ENCODE data around the gene SFPQ. TPM values are rescaled to one million over a fixed set of nuclear protein-coding genes. Genes with fewer than 3 reads are reported as not detected.

The SFPQ gene
- total RNA-seq, 2 donors from 2014 or later = 178 to 311 TPM

DNA sequence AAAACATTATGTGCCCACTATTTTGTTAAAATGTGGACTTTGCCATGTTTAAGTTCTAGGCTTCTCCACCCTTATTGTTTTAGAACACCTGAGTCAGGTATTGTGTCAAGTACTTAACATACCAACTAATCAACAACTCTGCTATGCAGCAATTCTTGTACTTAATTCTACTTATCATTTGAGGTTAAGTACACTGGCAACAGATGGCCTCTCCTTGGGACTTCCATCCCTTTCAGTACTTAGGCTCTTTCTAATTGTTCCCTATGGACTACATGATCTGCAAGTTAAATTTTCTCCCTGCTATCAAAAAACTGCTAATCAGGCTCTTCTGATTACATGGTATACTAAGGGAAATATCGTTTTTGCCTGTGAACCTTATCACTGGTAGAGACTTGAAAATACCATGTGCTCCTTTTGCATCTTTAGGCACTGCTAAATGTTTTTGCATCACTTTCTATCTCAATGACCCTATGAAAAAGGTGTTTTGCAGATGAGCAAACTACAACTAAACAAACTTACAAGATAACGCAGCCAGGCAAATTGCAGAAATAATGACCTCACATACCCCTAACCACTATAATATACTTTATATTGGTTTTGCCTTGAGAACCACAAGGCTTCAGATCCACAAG, 18.9 kb downstream of the SFPQ start:
- no peaks in the 10 kb centered on the region for H3K27me3 ChIP-seq (replicated peaks; ENCODE audit: insufficient read depth)
- H3K27ac ChIP-seq = no peak overlapping the region
- 78% methylated on average over 2 of the region's 2 CpGs for WGBS
- intact Hi-C loops (cut with DNase I) = no loop called here
- no peaks in the 10 kb centered on the region for H3K4me1 ChIP-seq (replicated peaks)
- TF ChIP-seq POLR2A (IDR thresholded peaks at IDR 0.05) = no peak
- TF ChIP-seq, protein P1, sequence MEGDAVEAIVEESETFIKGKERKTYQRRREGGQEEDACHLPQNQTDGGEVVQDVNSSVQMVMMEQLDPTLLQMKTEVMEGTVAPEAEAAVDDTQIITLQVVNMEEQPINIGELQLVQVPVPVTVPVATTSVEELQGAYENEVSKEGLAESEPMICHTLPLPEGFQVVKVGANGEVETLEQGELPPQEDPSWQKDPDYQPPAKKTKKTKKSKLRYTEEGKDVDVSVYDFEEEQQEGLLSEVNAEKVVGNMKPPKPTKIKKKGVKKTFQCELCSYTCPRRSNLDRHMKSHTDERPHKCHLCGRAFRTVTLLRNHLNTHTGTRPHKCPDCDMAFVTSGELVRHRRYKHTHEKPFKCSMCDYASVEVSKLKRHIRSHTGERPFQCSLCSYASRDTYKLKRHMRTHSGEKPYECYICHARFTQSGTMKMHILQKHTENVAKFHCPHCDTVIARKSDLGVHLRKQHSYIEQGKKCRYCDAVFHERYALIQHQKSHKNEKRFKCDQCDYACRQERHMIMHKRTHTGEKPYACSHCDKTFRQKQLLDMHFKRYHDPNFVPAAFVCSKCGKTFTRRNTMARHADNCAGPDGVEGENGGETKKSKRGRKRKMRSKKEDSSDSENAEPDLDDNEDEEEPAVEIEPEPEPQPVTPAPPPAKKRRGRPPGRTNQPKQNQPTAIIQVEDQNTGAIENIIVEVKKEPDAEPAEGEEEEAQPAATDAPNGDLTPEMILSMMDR (IDR thresholded peaks at IDR 0.05) = no peak
- no peak for TF ChIP-seq POLR2AphosphoS5 (IDR thresholded peaks at IDR 0.05)
- H3K9me3 ChIP-seq = no peaks in the 10 kb centered on the region
- DNase-seq (ENCODE audit: low spot score) = no peak
- H3K36me3 ChIP-seq = peaks cover 3 to 11% of the 10 kb centered on the region in 2 donors
- no peak overlapping the region for H3K4me3 ChIP-seq

DNA sequence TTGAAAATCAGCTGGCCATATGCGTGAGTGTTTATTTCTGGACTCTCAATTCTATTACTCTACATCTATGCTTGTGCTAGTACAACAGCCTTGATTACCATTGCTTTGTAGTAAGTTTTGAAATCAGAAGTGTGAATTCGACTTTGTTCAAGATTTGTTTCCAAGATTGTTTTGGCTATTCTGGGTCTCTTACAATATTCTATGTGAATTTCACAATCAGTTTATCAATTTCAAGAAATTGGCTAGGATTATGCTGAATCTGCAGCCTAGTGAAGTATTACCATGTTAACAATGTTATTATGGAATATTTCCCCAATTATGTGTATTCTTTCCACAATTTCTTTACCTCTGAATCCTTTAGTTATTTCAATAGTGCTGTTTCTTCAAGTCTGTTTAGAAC, 19.5 kb downstream of the SFPQ start:
- no peak for DNase-seq (ENCODE audit: low spot score)
- H3K9me3 ChIP-seq = no peaks in the 10 kb centered on the region
- WGBS = 81% methylated on average over 2 of the region's 2 CpGs
- H3K27ac ChIP-seq = no peak overlapping the region
- no peaks in the 10 kb centered on the region for H3K4me1 ChIP-seq (replicated peaks)
- TF ChIP-seq, protein P1 (IDR thresholded peaks at IDR 0.05) = no peak
- TF ChIP-seq POLR2A (IDR thresholded peaks at IDR 0.05) (no peak), POLR2AphosphoS5 (IDR thresholded peaks at IDR 0.05) (no peak)
- H3K27me3 ChIP-seq (replicated peaks; ENCODE audit: insufficient read depth) = no peaks in the 10 kb centered on the region
- intact Hi-C loops (cut with DNase I) = no loop called here
- H3K4me3 ChIP-seq = no peak overlapping the region
- H3K36me3 ChIP-seq = peaks cover 3 to 11% of the 10 kb centered on the region in 2 donors

DNA sequence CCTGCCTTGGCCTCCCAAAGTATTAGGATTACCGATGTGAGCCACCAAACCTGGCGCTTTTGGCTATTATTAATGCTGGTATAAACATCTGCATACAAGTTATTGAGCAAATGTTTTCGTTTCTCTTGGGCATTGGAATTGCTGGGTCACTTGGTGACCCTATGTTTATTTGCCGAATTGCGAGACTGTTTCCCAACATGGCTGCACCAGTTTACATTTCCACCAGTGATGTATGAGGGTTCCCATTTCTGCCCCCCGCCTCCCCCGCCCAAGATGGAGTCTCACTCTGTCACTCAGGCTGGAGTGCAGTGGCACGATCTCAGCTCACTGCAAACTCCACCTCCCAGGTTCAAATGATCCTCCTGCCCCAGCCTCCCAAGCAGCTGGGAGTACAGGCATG, 20.9 kb downstream of the SFPQ start:
- 84% methylated on average over 8 of the region's 8 CpGs for WGBS
- H3K9me3 ChIP-seq = no peaks in the 10 kb centered on the region
- no peak for DNase-seq (ENCODE audit: low spot score)
- H3K27me3 ChIP-seq (replicated peaks; ENCODE audit: insufficient read depth) = no peaks in the 10 kb centered on the region
- no peak overlapping the region for H3K27ac ChIP-seq
- no peak for TF ChIP-seq POLR2A (IDR thresholded peaks at IDR 0.05)
- TF ChIP-seq, protein P1 (IDR thresholded peaks at IDR 0.05) = no peak
- TF ChIP-seq POLR2AphosphoS5 (IDR thresholded peaks at IDR 0.05) = no peak
- intact Hi-C loops (cut with DNase I) = no loop called here
- no peaks in the 10 kb centered on the region for H3K4me1 ChIP-seq (replicated peaks)
- no peak overlapping the region for H3K4me3 ChIP-seq
- H3K36me3 ChIP-seq = peaks cover 0 to 7% of the 10 kb centered on the region in 2 donors

DNA sequence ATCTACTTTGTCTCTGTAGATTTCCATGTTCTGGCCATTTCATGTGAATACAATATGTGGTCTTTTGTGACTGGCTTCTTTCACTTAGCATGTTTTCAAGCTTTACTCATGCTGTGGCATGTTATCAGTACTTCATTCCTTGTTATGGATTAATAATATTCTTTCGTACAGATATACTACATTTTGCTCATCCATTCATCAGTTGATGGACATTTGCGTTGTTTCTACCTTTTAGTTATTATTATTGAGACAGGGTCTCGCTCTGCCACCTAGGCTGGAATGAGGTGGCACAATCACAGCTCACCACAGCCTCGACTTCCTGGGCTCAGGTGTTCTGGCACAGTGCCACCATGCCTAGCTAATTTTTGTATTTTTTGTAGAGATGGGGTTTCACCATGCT, 21.4 kb downstream of the SFPQ start:
- no peak for TF ChIP-seq POLR2A (IDR thresholded peaks at IDR 0.05)
- no peak for TF ChIP-seq POLR2AphosphoS5 (IDR thresholded peaks at IDR 0.05)
- TF ChIP-seq, protein P1 (IDR thresholded peaks at IDR 0.05) = no peak
- Histone ChIP-seq H3K36me3 (peaks cover 0 to 2% of the 10 kb centered on the region in 2 donors), H3K4me3 (no peak overlapping the region), H3K27me3 (replicated peaks; ENCODE audit: insufficient read depth) (no peaks in the 10 kb centered on the region), H3K9me3 (no peaks in the 10 kb centered on the region), H3K4me1 (replicated peaks) (no peaks in the 10 kb centered on the region), H3K27ac (no peak overlapping the region)
- DNase-seq (ENCODE audit: low spot score) = no peak
- intact Hi-C loops (cut with DNase I) = no loop called here
- WGBS = 81% methylated on average over 4 of the region's 4 CpGs

DNA sequence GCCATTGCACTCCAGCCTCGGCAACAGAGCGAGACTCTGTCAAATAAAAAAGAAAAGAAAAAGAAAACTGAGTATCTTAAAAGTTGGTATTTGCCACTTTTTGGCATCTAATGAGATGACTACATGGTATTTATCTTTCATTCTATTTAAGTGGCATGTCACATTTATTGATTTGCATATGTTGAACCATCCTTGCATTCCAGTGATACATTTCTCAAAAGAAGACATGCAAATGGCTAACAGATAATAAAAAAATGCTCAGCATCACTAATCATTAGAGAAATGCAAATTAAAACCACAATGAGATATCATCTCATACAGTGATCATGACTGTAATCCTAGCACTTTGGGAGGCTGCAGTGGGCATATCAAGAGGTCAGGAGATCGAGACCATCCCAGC, 28.1 kb downstream of the SFPQ start:
- Histone ChIP-seq H3K9me3 (no peaks in the 10 kb centered on the region), H3K4me1 (replicated peaks) (no peaks in the 10 kb centered on the region), H3K4me3 (no peak overlapping the region), H3K27me3 (replicated peaks; ENCODE audit: insufficient read depth) (no peaks in the 10 kb centered on the region), H3K36me3 (no peaks in the 10 kb centered on the region), H3K27ac (no peak overlapping the region)
- TF ChIP-seq POLR2AphosphoS5 (IDR thresholded peaks at IDR 0.05) (no peak), POLR2A (IDR thresholded peaks at IDR 0.05) (no peak)
- TF ChIP-seq, protein P1 (IDR thresholded peaks at IDR 0.05) = no peak
- WGBS = 93% methylated on average over 3 of the region's 3 CpGs
- intact Hi-C loops (cut with DNase I) = no loop called here
- DNase-seq (ENCODE audit: low spot score) = no peak
